MM.1S (cell line): ENCODE measurements around the gene CCDC18.

Experiments used
- DNase-seq: peaks from one replicate; pipeline ENCODE4 v3.0.0-alpha.2; 2015
- H2AFZ ChIP-seq: fragments of 300-600 bp; sonication (generic); 2 replicates; pipeline ENCODE4 v1.6.0; 2016; ENCODE audit warnings: antibody characterized with exemption, low read length
- H3F3A ChIP-seq: fragments of 300-600 bp; sonication (generic); 2 replicates; pipeline ENCODE4 v1.6.1; 2016; ENCODE audit warnings: mild to moderate bottlenecking, antibody characterized with exemption, low read length, moderate library complexity, mixed read lengths; ENCODE audit not compliant: insufficient read depth
- H3K27ac ChIP-seq: fragments of 300-600 bp; sonication (generic); 2 replicates; pipeline ENCODE4 v1.5.1; 2016; ENCODE audit warnings: mild to moderate bottlenecking, low read length
- H3K27me3 ChIP-seq: fragments of 300-600 bp; sonication (generic); replicated peaks from 2 replicates; pipeline ENCODE4 v1.6.0; 2016; ENCODE audit warnings: low read length; ENCODE audit not compliant: insufficient read depth
- H3K36me3 ChIP-seq: fragments of 300-600 bp; sonication (generic); replicated peaks from 2 replicates; pipeline ENCODE4 v1.6.1; 2016; ENCODE audit warnings: mild to moderate bottlenecking, low read length, mixed read lengths; ENCODE audit not compliant: insufficient read depth
- H3K4me1 ChIP-seq: fragments of 300-600 bp; sonication (generic); 2 replicates; pipeline ENCODE4 v1.6.1; 2016; ENCODE audit warnings: low read length, mixed read lengths
- H3K4me2 ChIP-seq: fragments of 300-600 bp; sonication (generic); 2 replicates; pipeline ENCODE4 v1.6.0; 2016; ENCODE audit warnings: low read depth, low read length
- H3K4me3 ChIP-seq: fragments of 300-600 bp; sonication (generic); 2 replicates; pipeline ENCODE4 v1.5.1; 2016; ENCODE audit warnings: low read length, mixed read lengths
- H3K79me2 ChIP-seq: fragments of 300-600 bp; sonication (generic); 2 replicates; pipeline ENCODE4 v1.6.1; 2016; ENCODE audit warnings: mixed run types, low read length, mixed read lengths
- H3K9ac ChIP-seq: fragments of 300-600 bp; sonication (generic); 2 replicates; pipeline ENCODE4 v1.6.1; 2016; ENCODE audit warnings: low read length, mixed read lengths
- H3K9me2 ChIP-seq: fragments of 300-600 bp; sonication (generic); replicated peaks from 2 replicates; pipeline ENCODE4 v1.6.1; 2016; ENCODE audit warnings: mild to moderate bottlenecking, low read length, mixed read lengths; ENCODE audit not compliant: insufficient read depth
- H3K9me3 ChIP-seq: fragments of 300-600 bp; sonication (generic); replicated peaks from 2 replicates; pipeline ENCODE4 v1.6.1; 2016; ENCODE audit warnings: mild to moderate bottlenecking, low read length, mixed read lengths; ENCODE audit not compliant: insufficient read depth
- H4K20me1 ChIP-seq: fragments of 300-600 bp; sonication (generic); 2 replicates; pipeline ENCODE4 v1.6.1; 2016; ENCODE audit warnings: mild to moderate bottlenecking, low read length, moderate library complexity, mixed read lengths; ENCODE audit not compliant: insufficient read depth
- CTCF ChIP-seq: fragments of 300-600 bp; sonication (generic); IDR thresholded peaks from 2 replicates; pipeline ENCODE4 v1.5.1; 2016; ENCODE audit warnings: antibody characterized with exemption, low read length, mixed read lengths
- EZH2 ChIP-seq: fragments of 300-600 bp; sonication (generic); optimal IDR thresholded peaks from 2 replicates; pipeline ENCODE3; 2017; ENCODE audit warnings: low read depth, mild to moderate bottlenecking, antibody characterized with exemption, low read length, mixed read lengths
- EZH2phosphoT487 ChIP-seq: fragments of 300-600 bp; sonication (generic); IDR thresholded peaks from 2 replicates; pipeline ENCODE4 v1.6.1; 2018; ENCODE audit warnings: antibody characterized with exemption, low read length

The CCDC18 gene

GRCh38 chr1:93251966-93252365 lies 71.4 kb downstream of the CCDC18 start:
- H3K27me3 ChIP-seq, result no peaks in the 10 kb centered on the region
- H3K9me2 ChIP-seq, result no peaks in the 10 kb centered on the region
- H3K4me3 ChIP-seq, result no peak overlapping the region
- peaks cover 18% of the 10 kb centered on the region; the same call in 1 of the 2 replicates for H3F3A ChIP-seq
- H3K36me3 ChIP-seq, result no peaks in the 10 kb centered on the region
- H3K27ac ChIP-seq, result peak overlapping the region; percentile 72
- H2AFZ ChIP-seq, result no peak overlapping the region
- H4K20me1 ChIP-seq, result no peaks in the 10 kb centered on the region
- DNase-seq, result peak; percentile 65
- H3K9me3 ChIP-seq, result no peaks in the 10 kb centered on the region
- TF ChIP-seq EZH2phosphoT487 (no peak), EZH2 (no peak)
- H3K79me2 ChIP-seq, result no peaks in the 10 kb centered on the region
- H3K4me1 ChIP-seq, result peaks cover 18% of the 10 kb centered on the region
- H3K4me2 ChIP-seq, result peak overlapping the region; percentile 48
- H3K9ac ChIP-seq, result peak overlapping the region; percentile 35; the same call in 1 of the 2 replicates

- DNase-seq, result no peak
- TF ChIP-seq EZH2phosphoT487, result no peak
- TF ChIP-seq CTCF, result no peak
- no peak for TF ChIP-seq EZH2
- Histone ChIP-seq H3K4me2 (peak overlapping the region; percentile 15; the same call in 1 of the 2 replicates), H3K9me3 (no peaks in the 10 kb centered on the region), H2AFZ (no peak overlapping the region), H3K27ac (peak overlapping the region; percentile 72; the same call in 1 of the 2 replicates), H4K20me1 (no peaks in the 10 kb centered on the region), H3K9me2 (no peaks in the 10 kb centered on the region), H3K9ac (no peak overlapping the region), H3K36me3 (no peaks in the 10 kb centered on the region), H3K27me3 (no peaks in the 10 kb centered on the region), H3K4me3 (no peak overlapping the region), H3K79me2 (no peaks in the 10 kb centered on the region), H3F3A (peaks cover 18% of the 10 kb centered on the region; the same call in 1 of the 2 replicates), H3K4me1 (peaks cover 18% of the 10 kb centered on the region)
Measured at GRCh38 chr1:93252598-93252997, 72.1 kb downstream of the CCDC18 start.

GRCh38 chr1:93253516-93253915 lies 73.0 kb downstream of the CCDC18 start:
- DNase-seq, result no peak

GRCh38 chr1:93255222-93256079 lies 74.9 kb downstream of the CCDC18 start:
- H3K4me3 ChIP-seq, result no peak overlapping the region
- DNase-seq, result no peak
- no peaks in the 10 kb centered on the region for H3K27me3 ChIP-seq
- H3K9me2 ChIP-seq, result no peaks in the 10 kb centered on the region
- no peaks in the 10 kb centered on the region for H4K20me1 ChIP-seq
- H3F3A ChIP-seq, result peaks cover 17% of the 10 kb centered on the region; the same call in 1 of the 2 replicates
- H2AFZ ChIP-seq, result no peak overlapping the region
- no peak overlapping the region for H3K4me2 ChIP-seq
- TF ChIP-seq EZH2phosphoT487 (no peak), EZH2 (no peak), CTCF (no peak)
- no peak overlapping the region for H3K9ac ChIP-seq
- peaks cover 18% of the 10 kb centered on the region for H3K4me1 ChIP-seq
- H3K36me3 ChIP-seq, result no peaks in the 10 kb centered on the region
- H3K27ac ChIP-seq, result no peak overlapping the region
- no peaks in the 10 kb centered on the region for H3K79me2 ChIP-seq
- no peaks in the 10 kb centered on the region for H3K9me3 ChIP-seq

More at GRCh38 chr1:93253516-93253915, 73.0 kb downstream of the CCDC18 start:
- Histone ChIP-seq H3K27ac (peak overlapping the region; percentile 72; the same call in 1 of the 2 replicates), H3K79me2 (no peaks in the 10 kb centered on the region), H3K36me3 (no peaks in the 10 kb centered on the region), H3K27me3 (no peaks in the 10 kb centered on the region), H3K9ac (no peak overlapping the region), H2AFZ (no peak overlapping the region), H3K4me1 (peaks cover 18% of the 10 kb centered on the region), H3K9me3 (no peaks in the 10 kb centered on the region), H3K4me3 (no peak overlapping the region), H3K9me2 (no peaks in the 10 kb centered on the region), H3K4me2 (peak overlapping the region; percentile 27; the same call in 1 of the 2 replicates), H3F3A (peaks cover 18% of the 10 kb centered on the region; the same call in 1 of the 2 replicates), H4K20me1 (no peaks in the 10 kb centered on the region)
- TF ChIP-seq EZH2phosphoT487, result no peak
